ENCODE measurements around the gene DLL3.
A peak's percentile ranks its signal among the peaks of the same experiment; 100 is the strongest.
"Not testable (repeated sequence)": the region's sequence is repeated elsewhere in the genome, so short reads cannot be mapped to it uniquely, and the experiment has no call there.

The DLL3 gene, protein sequence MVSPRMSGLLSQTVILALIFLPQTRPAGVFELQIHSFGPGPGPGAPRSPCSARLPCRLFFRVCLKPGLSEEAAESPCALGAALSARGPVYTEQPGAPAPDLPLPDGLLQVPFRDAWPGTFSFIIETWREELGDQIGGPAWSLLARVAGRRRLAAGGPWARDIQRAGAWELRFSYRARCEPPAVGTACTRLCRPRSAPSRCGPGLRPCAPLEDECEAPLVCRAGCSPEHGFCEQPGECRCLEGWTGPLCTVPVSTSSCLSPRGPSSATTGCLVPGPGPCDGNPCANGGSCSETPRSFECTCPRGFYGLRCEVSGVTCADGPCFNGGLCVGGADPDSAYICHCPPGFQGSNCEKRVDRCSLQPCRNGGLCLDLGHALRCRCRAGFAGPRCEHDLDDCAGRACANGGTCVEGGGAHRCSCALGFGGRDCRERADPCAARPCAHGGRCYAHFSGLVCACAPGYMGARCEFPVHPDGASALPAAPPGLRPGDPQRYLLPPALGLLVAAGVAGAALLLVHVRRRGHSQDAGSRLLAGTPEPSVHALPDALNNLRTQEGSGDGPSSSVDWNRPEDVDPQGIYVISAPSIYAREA

DNA sequence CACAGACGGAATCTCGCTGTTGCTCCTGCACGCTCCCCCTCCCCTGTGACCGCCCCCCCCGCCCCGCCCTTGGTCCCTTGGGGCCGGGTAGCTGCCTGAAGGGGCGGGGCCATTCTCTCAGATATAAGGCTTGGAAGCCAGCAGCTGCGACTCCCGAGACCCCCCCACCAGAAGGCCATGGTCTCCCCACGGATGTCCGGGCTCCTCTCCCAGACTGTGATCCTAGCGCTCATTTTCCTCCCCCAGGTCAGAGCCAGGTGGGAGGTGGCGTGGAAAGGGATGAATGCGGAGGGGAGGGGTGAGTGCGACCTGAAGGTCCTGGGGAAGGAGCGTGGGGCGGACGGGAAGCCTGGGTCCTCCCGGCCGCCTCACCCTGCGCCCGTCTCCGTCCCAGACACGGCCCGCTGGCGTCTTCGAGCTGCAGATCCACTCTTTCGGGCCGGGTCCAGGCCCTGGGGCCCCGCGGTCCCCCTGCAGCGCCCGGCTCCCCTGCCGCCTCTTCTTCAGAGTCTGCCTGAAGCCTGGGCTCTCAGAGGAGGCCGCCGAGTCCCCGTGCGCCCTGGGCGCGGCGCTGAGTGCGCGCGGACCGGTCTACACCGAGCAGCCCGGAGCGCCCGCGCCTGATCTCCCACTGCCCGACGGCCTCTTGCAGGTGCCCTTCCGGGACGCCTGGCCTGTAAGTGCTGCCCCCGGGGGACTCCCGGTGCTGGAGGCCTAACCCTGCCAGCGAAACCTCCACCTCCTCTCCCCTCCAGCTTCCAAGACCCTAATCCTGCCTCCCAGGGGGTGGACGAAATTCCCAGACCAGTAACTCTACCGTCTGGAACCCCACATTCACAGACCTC lies at the start of gene DLL3:
TSS of gene DLL3 (plus strand) at position 150 of the 845 bp plus-strand sequence. CDS start at position 178, 28 bp downstream.
- no peak for DNase-seq (ENCODE audit: low spot score)

DNA sequence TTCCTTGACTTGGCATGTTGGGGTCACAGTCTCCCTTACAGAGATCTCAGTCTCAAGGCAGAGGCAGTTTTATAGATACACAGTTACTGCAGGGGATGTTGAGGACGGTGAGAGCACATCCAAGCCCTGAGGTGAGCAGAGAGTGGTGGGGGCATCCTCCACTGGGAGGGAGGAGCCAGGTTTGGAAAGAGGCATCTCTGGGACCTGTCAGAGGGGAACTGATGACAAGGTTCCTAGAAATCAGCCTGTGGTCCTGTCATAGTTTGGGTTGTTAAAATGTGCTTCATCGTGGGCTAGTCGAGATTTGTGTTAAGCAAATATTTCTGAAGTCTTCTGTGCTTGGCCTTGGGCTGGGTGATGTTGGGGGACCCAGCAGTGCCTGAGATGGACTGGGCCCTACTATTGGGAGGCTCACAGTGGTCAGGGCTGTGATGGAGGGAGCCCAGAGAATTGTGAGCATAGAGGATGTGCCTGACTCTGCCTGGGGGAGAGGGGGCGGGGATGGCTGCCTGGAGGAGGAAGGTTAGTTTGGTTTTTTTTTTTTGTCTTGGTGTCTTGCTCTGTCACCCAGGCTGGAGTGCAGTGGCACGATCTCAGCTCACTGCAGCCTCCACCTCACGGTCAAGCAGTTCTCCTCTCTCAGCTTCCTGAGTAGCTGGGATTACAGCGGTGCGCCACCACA lies 49.5 kb upstream of the DLL3 start:
- DNase-seq (ENCODE audit: low spot score), result no peak

GRCh38 chr19:39451257-39451656 lies 47.5 kb upstream of the DLL3 start:
- DNase-seq (ENCODE audit: low spot score), result not testable (repeated sequence)

GRCh38 chr19:39463403-39463802 lies 35.3 kb upstream of the DLL3 start:
- no peak for DNase-seq (ENCODE audit: low spot score)

- no peak for DNase-seq (ENCODE audit: low spot score)
Measured at GRCh38 chr19:39465956-39466747, 32.6 kb upstream of the DLL3 start.

DNA sequence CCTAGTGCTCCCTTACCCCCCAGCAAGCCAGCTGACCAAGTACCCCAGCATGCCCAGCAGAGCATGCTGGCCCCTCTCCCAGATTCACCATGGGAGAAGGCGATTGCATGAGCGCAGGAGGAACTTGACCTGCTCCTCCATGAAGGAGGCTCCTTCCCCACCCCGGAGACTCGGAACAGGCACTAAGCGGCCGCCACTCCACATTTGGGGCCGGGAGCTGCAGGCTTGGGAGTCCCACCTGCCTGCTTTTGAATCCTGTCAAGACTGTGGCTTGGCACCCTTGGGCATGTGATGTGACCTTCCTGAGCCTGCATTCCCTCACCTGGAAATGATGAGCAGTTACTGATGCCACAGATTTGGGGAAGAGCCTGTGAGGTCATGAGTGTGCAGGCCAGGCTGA lies 30.8 kb upstream of the DLL3 start:
- no peak for DNase-seq (ENCODE audit: low spot score)

DNA sequence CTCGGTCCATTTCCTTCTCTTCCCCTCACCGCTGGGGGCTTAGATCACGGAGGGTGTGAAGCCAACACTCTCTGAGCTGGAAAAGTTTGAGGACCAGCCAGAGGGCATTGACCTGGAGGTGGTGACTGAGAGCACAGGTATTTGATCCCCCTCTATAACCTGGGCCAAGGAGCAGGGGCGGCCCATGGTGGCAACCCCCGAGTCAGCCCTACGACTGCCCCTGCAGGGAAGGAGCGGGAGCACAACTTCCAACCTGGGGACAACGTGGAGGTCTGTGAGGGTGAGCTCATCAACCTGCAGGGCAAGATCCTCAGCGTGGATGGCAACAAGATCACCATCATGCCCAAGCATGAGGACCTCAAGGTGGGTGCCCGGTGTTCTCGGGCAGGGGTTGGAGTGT lies 29.7 kb upstream of the DLL3 start:
- DNase-seq (ENCODE audit: low spot score), result no peak

GRCh38 chr19:39469567-39469966 lies 29.2 kb upstream of the DLL3 start:
- DNase-seq (ENCODE audit: low spot score), result no peak

GRCh38 chr19:39470724-39471339 lies 27.9 kb upstream of the DLL3 start:
- DNase-seq (ENCODE audit: low spot score), result no peak

GRCh38 chr19:39471756-39472536 lies 26.8 kb upstream of the DLL3 start:
- DNase-seq (ENCODE audit: low spot score), result no peak

DNA sequence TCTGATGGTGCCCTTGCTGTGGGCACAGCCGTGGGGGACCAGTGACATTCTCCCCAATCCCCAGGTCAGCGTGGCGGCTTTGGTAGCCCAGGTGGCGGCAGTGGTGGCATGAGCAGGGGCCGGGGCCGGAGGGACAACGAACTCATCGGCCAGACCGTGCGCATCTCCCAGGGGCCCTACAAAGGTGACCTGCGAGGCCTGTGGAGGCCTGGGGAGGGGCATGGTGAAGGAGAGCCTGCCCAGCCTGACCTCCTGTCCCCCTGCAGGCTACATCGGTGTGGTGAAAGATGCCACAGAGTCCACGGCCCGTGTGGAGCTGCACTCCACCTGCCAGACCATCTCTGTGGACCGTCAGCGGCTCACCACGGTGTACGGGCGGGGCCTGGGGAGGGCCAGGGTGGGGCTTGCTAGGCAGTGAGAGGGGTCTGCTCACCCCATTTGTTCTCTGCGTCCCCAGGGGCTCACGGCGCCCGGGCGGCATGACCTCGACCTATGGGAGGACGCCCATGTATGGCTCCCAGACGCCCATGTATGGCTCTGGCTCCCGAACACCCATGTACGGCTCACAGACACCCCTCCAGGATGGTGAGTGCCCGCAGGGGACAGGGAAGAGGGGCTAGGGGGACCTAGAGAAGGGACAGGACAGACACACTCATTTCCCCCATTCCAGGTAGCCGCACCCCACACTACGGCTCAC lies 25.9 kb upstream of the DLL3 start:
- DNase-seq (ENCODE audit: low spot score), result no peak

DNA sequence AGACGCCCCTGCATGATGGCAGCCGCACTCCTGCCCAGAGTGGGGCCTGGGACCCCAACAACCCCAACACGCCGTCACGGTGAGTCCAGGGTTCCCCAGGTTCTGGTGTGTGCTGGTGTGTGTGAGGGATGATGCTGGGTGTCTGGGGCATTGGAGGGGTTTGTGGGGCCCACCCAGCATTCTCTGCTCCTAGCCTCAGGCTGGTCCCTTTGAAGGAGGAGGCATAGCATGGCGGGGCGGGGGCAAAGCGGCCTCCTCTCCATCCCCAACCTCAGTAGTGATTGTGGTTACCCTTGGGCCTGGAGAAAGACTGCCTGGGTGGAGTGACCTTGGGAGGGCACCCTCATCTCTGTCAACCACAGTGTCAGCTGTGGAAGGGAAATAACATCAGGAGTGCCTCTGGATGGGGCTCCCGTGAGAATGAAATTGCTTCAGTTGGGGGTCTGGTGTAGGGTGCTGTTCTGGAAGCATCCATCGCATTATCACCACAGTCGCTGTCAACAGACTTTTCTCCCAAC lies 25.2 kb upstream of the DLL3 start:
- DNase-seq (ENCODE audit: low spot score), result no peak

DNA sequence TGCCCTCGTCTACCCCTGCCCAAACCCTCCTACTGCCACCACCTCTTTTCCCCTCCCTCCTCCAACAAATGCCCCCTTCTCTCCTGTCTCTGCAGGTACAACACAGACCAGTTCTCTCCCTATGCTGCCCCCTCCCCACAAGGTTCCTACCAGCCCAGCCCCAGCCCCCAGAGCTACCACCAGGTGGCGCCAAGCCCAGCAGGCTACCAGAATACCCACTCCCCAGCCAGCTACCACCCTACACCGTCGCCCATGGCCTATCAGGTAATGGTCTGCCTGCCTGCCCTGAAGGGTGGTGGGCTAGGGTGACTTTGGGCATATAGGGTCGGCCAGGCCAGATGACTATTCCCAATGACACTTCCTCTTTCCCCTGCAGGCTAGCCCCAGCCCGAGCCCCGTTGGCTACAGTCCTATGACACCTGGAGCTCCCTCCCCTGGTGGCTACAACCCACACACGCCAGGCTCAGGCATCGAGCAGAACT lies 24.6 kb upstream of the DLL3 start:
- peak; percentile 43 for DNase-seq (ENCODE audit: low spot score)

- no peak for DNase-seq (ENCODE audit: low spot score)
Measured at GRCh38 chr19:39475748-39476147, 23.0 kb upstream of the DLL3 start.

- not testable (repeated sequence) for DNase-seq (ENCODE audit: low spot score)
Measured at GRCh38 chr19:39479319-39479801, 19.4 kb upstream of the DLL3 start.

- DNase-seq (ENCODE audit: low spot score), result no peak
Measured at GRCh38 chr19:39479916-39480315, 18.8 kb upstream of the DLL3 start.

DNA sequence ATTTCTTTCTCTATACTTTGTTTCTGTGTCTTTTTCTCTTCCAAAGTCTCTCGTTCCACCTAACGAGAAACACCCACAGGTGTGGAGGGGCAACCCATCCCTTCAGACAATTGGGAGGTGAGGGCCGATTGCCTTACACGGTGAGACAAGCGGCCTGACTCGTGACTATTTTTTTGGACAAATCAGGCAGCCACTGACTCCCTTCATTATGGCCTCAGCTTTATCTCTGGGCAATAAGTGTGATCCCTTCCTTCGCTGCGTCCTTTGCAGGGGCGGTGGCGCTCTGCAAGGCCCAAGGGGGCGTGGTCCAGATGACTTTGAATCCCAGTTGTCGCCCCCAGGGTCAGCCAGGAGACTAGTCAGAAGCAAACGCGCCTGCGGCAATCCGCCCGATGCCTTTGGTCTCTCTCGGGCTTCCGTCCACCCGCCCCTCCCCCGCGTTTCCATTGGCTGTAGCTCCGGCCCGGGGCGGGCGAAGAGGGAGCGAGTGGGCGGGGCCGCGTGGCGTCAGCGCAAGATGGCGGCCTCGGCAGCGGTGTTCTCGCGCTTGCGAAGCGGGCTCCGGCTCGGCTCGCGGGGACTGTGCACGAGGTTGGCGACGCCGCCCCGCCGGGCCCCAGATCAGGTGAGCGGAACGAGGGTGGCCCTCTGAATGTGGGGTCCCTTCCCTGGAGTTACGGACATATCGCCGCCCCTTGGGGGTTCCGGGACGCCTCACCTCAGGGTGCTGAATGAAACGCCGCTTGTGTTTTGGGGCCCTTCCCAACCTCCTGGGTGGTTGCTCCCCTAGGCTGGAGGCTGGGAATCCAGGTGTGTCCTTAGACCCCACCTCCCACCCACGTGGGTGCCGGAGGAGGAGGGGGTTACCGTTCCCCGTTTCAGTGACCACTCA lies 18.2 kb upstream of the DLL3 start, which contains the start of gene TIMM50:
TSS of gene TIMM50 (plus strand) at position 502 of the 892 bp plus-strand sequence. CDS start at position 518, 16 bp downstream.
- DNase-seq (ENCODE audit: low spot score), result peak; percentile 95

GRCh38 chr19:39481229-39481545 lies 17.6 kb upstream of the DLL3 start:
- no peak for DNase-seq (ENCODE audit: low spot score)

All from Ammon's horn (tissue), 1 donor.